ENCODE measurements around the gene PTGER1.

DNA sequence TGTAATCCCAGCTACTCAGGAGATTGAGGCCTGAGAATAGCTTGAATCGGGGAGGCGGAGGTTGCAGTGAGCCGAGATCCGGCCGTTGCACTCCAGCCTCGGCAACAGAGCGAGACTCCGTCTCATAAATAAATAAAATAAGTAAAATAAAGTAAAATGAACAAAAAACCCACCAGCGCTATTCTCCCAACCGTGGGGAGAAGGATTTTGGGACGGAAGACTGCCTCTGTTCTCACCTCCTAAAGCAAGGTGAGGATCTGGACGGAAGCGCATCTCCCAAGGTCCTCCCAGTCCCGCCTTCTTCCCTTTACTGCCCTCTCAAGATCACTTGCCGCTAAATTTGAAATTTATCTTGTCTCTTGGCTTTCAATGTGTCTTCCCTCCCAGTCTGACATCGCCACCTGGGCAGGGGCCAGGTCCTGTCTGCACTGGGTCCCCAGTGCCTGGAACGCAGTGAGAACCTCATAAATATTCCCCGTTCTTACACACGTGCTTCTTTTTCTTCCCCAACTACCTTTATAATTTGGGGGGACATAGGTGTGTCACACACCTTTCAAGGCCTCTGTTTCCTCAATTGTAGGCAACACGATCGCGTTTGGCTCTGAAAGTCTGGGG lies 44.2 kb upstream of the PTGER1 start:
- TF ChIP-seq CTCF (IDR thresholded peaks at IDR 0.05): no peak
- no peak for TF ChIP-seq POLR2A (IDR thresholded peaks at IDR 0.05)

All from thyroid gland (tissue), 4 donors.